Fibroblast of lung (primary cell): ENCODE data around the gene SAFB2.

ENCODE experiments used
- CTCF ChIP-seq, 2 donors: IDR thresholded peaks in 1 of 2; conservative IDR thresholded peaks in 1 of 2; 1 replicate in 1 of 2; 2 replicates in 1 of 2; pipeline ENCODE4 v1.5.1; 2011 to 2012; ENCODE audit warnings: low read length in 2 of 2, control low read depth in 1 of 2, inconsistent platforms in 1 of 2, low read depth in 1 of 2, mild to moderate bottlenecking in 1 of 2
- EZH2 ChIP-seq: IDR thresholded peaks from 2 replicates; pipeline ENCODE4 v1.5.1; 2012; ENCODE audit warnings: low read length, control low read depth, mild to moderate bottlenecking; ENCODE audit errors: missing control alignments

GRCh38 chr19:5590865-5591154, 31.8 kb downstream of the SAFB2 start:
- no peak for TF ChIP-seq CTCF (conservative IDR thresholded peaks at IDR 0.05 in 1 of 2, IDR thresholded peaks at IDR 0.05 in 1 of 2; ENCODE audit: low read depth in 1 of 2, low read length in 2 of 2)
- TF ChIP-seq EZH2, result no peak
